Neural crest cell (in vitro differentiated cells): ENCODE measurements around the gene FZD2. TPM values are rescaled to one million over a fixed set of nuclear protein-coding genes. Genes with fewer than 3 reads are reported as not detected.

Experiments
- DNase-seq: peaks from one replicate; pipeline ENCODE4 v3.0.0; 2021; ENCODE audit warnings: low read depth, mixed read lengths, low spot score
- H3K27ac Mint-ChIP-seq: one replicate; pipeline ENCODE4 v1.8.0; 2021; ENCODE audit warnings: mild to moderate bottlenecking, mixed read lengths; ENCODE audit not compliant: unreplicated experiment
- H3K27me3 Mint-ChIP-seq: 2 replicates; pipeline ENCODE4 v1.8.0; 2021; ENCODE audit warnings: low read depth, mild to moderate bottlenecking, mixed read lengths
- H3K36me3 Mint-ChIP-seq: 2 replicates; pipeline ENCODE4 v1.8.0; 2021; ENCODE audit warnings: low read depth, mild to moderate bottlenecking, mixed read lengths
- H3K4me1 Mint-ChIP-seq: 2 replicates; pipeline ENCODE4 v1.8.0; 2021; ENCODE audit warnings: mixed read lengths
- H3K4me3 Mint-ChIP-seq: one replicate; pipeline ENCODE4 v1.8.0; 2021; ENCODE audit warnings: mild to moderate bottlenecking, mixed read lengths
- H3K9me3 Mint-ChIP-seq: 2 replicates; pipeline ENCODE4 v1.8.0; 2021; ENCODE audit warnings: mixed read lengths
- CTCF ChIP-seq: fragments of 200-600 bp; sonication (generic); conservative IDR thresholded peaks from 2 replicates; pipeline ENCODE4 v1.5.0; 2021; ENCODE audit warnings: antibody characterized with exemption, mild to moderate bottlenecking
- total RNA-seq: library from RNA; stranded (reverse); gene quantifications from 2 replicates; pipeline ENCODE4 v1.2.1, GENCODE V29; 2021

The FZD2 gene
- total RNA-seq, 1 donor from 2014 or later = 96.2 TPM

GRCh38 chr17:44598329-44598728 is 41.0 kb downstream of the FZD2 start:
- Mint-ChIP-seq H3K9me3 (no peaks in the 10 kb centered on the region), H3K27ac (no peak overlapping the region), H3K27me3 (peaks cover 2% of the 10 kb centered on the region), H3K4me1 (peaks cover 30% of the 10 kb centered on the region), H3K36me3 (no peaks in the 10 kb centered on the region), H3K4me3 (no peak overlapping the region)
- no peak for TF ChIP-seq CTCF
- DNase-seq = no peak

- Mint-ChIP-seq H3K27ac (peak overlapping the region; percentile 93), H3K4me3 (no peak overlapping the region), H3K9me3 (no peaks in the 10 kb centered on the region), H3K36me3 (no peaks in the 10 kb centered on the region), H3K4me1 (peaks cover 30% of the 10 kb centered on the region), H3K27me3 (peaks cover under 1% of the 10 kb centered on the region)
- no peak for TF ChIP-seq CTCF
- DNase-seq = no peak
These were observed 41.6 kb downstream of the FZD2 start for GRCh38 chr17:44598932-44599297.

GRCh38 chr17:44599298-44600175 is 42.3 kb downstream of the FZD2 start:
- Mint-ChIP-seq H3K27me3 (no peaks in the 10 kb centered on the region), H3K4me1 (peaks cover 30% of the 10 kb centered on the region), H3K36me3 (no peaks in the 10 kb centered on the region), H3K9me3 (no peaks in the 10 kb centered on the region), H3K27ac (peak overlapping the region; percentile 93), H3K4me3 (peak overlapping the region; percentile 42)
- no peak for TF ChIP-seq CTCF
- no peak for DNase-seq

GRCh38 chr17:44601539-44601938 is 44.3 kb downstream of the FZD2 start:
- TF ChIP-seq CTCF = no peak
- Mint-ChIP-seq H3K27me3 (no peaks in the 10 kb centered on the region), H3K9me3 (no peaks in the 10 kb centered on the region), H3K36me3 (no peaks in the 10 kb centered on the region), H3K27ac (no peak overlapping the region), H3K4me3 (no peak overlapping the region), H3K4me1 (peaks cover 30% of the 10 kb centered on the region)
- no peak for DNase-seq

- Mint-ChIP-seq H3K36me3 (no peaks in the 10 kb centered on the region), H3K27me3 (no peaks in the 10 kb centered on the region), H3K27ac (no peak overlapping the region), H3K4me3 (no peak overlapping the region), H3K4me1 (peaks cover 30% of the 10 kb centered on the region), H3K9me3 (no peaks in the 10 kb centered on the region)
- DNase-seq = no peak
- no peak for TF ChIP-seq CTCF
These were observed 44.7 kb downstream of the FZD2 start for GRCh38 chr17:44601973-44602372.
